Gastroesophageal sphincter (tissue), 4 donors: ENCODE data around the gene ARHGEF37. TPM values are rescaled to one million over a fixed set of nuclear protein-coding genes. Genes with fewer than 3 reads are reported as not detected.

Source experiments
- ATAC-seq: fragments of 150-250 bp; one replicate; pipeline ENCODE4 v1.9.1; 2016; ENCODE audit warnings: mild to moderate bottlenecking, moderate library complexity
- H3K27ac ChIP-seq, 4 donors: fragments of 200-600 bp; sonication (generic) in 3 of 4; 1 replicate in 3 of 4; 2 replicates in 1 of 4; pipeline ENCODE4 v1.5.1; 2016 to 2019
- H3K27me3 ChIP-seq: fragments of 200-600 bp; sonication (generic); one replicate; pipeline ENCODE4 v1.5.1; 2019
- H3K36me3 ChIP-seq, 2 donors: fragments of 200-600 bp; sonication (generic); one replicate each; pipeline ENCODE4 v1.5.1; 2019; ENCODE audit warnings: control low read depth in 1 of 2
- H3K4me1 ChIP-seq, 3 donors: fragments of 200-600 bp; sonication (generic); 1 replicate in 2 of 3; 2 replicates in 1 of 3; pipeline ENCODE4 v1.5.1; 2016 to 2019; ENCODE audit warnings: control low read depth in 2 of 3
- H3K4me3 ChIP-seq, 2 donors: fragments of 200-600 bp; sonication (generic); one replicate each; pipeline ENCODE4 v1.5.1; 2019; ENCODE audit warnings: mild to moderate bottlenecking in 1 of 2, moderate library complexity in 1 of 2
- H3K9me3 ChIP-seq, 3 donors: fragments of 200-600 bp; sonication (generic); one replicate each; pipeline ENCODE4 v1.5.1; 2017 to 2019; ENCODE audit warnings: control low read depth in 2 of 3
- EP300 ChIP-seq: sonication (generic); formaldehyde crosslinking; IDR thresholded peaks from one replicate; pipeline ENCODE4 v1.6.1; 2017; ENCODE audit warnings: antibody characterized with exemption, mild to moderate bottlenecking
- POLR2A ChIP-seq, 2 donors: fragments of 450-650 bp; IDR thresholded peaks; one replicate each; pipeline ENCODE4 v1.6.1; 2017; ENCODE audit warnings: antibody characterized with exemption in 2 of 2, mild to moderate bottlenecking in 2 of 2, moderate library complexity in 1 of 2
- POLR2AphosphoS5 ChIP-seq: sonication (generic); formaldehyde crosslinking; IDR thresholded peaks from one replicate; pipeline ENCODE4 v1.6.1; 2017; ENCODE audit warnings: antibody characterized with exemption
- WGBS, 2 donors: methylation state at CpG; one replicate each; pipeline ENCODE4 v1.1.5; 2018; ENCODE audit warnings: low coverage in 1 of 2; 5-methylcytosine and 5-hydroxymethylcytosine counted together
- total RNA-seq, 4 donors: library from RNA; depleted of rRNA; stranded (reverse); fragments of >200 nt; gene quantifications; one replicate each; pipeline ENCODE4 v1.1.0, GENCODE V29; 2016
- TF ChIP-seq, protein P1 (sequence below), 4 experiments: fragments of 200-600 bp in 2 of 4; fragments of 450-650 bp in 2 of 4; sonication (generic) in 1 of 4; IDR thresholded peaks; one replicate each; pipeline ENCODE4 v1.5.1; 2017 to 2019; ENCODE audit warnings: antibody characterized with exemption in 4 of 4, mild to moderate bottlenecking in 2 of 4, moderate library complexity in 2 of 4

Gene ARHGEF37
- total RNA-seq, 4 donors from 2014 or later, result 13.5 to 30.6 (median 20.1) TPM

DNA sequence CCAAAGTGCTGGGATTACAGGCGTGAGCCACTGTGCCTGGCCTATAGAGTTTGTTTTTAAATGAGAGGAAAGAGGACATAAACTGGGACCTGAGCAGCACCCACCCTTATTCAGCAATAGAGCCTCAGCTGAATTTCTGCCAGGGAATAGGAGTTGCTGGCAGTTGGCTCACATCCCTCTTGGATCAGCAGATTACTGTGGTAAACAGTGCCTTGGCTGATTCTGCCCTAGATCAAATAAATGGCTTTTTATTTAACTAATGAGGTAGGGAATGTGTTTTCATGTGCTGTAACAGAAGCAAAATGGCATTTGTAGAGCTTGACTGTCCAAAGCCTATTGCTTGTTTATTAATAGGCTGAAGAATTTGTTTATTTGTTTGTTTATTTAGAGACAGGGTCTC lies 2.1 kb downstream of the ARHGEF37 start:
- TF ChIP-seq POLR2A (IDR thresholded peaks at IDR 0.05) (no peak), EP300 (no peak), POLR2AphosphoS5 (peak; percentile 49)
- TF ChIP-seq, protein P1, sequence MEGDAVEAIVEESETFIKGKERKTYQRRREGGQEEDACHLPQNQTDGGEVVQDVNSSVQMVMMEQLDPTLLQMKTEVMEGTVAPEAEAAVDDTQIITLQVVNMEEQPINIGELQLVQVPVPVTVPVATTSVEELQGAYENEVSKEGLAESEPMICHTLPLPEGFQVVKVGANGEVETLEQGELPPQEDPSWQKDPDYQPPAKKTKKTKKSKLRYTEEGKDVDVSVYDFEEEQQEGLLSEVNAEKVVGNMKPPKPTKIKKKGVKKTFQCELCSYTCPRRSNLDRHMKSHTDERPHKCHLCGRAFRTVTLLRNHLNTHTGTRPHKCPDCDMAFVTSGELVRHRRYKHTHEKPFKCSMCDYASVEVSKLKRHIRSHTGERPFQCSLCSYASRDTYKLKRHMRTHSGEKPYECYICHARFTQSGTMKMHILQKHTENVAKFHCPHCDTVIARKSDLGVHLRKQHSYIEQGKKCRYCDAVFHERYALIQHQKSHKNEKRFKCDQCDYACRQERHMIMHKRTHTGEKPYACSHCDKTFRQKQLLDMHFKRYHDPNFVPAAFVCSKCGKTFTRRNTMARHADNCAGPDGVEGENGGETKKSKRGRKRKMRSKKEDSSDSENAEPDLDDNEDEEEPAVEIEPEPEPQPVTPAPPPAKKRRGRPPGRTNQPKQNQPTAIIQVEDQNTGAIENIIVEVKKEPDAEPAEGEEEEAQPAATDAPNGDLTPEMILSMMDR (IDR thresholded peaks at IDR 0.05), result no peak
- no peaks in the 10 kb centered on the region for H3K9me3 ChIP-seq
- peaks cover 5 to 71% (median 19%) of the 10 kb centered on the region in 3 donors for H3K4me1 ChIP-seq
- H3K27me3 ChIP-seq, result no peaks in the 10 kb centered on the region
- peak overlapping the region in 1 of 2 donors; percentile 5 for H3K4me3 ChIP-seq
- H3K36me3 ChIP-seq, result no peaks in the 10 kb centered on the region
- 67% methylated on average over 1 of the region's 1 CpG; no CpG with 5 or more reads in 1 of the 2 donors for WGBS, 2 donors
- ATAC-seq, result no peak
- H3K27ac ChIP-seq, result peak overlapping the region; percentile 4 to 91 (median 75)

DNA sequence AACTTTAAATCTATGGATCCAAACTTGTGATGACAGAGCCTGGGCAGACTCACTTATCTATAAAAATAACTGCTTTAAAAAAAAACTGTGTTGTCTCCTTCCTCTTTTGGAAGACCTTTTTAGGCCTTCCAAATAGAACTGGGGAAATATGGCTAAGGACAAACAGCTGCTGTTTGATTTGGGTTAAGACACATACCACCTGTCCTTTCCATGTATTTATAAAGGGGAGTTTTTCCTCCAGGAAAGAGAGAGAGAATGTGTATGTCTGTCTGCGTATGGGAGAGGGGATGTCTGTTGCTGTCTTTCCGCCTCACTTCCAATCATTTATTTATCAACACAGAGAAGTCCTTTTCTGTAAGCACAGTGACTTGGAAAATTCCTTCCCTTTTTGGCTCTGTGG lies 2.8 kb downstream of the ARHGEF37 start:
- Histone ChIP-seq H3K4me1 (peaks cover 5 to 77% (median 19%) of the 10 kb centered on the region in 3 donors), H3K36me3 (no peaks in the 10 kb centered on the region), H3K27me3 (no peaks in the 10 kb centered on the region), H3K27ac (peak overlapping the region; percentile 4 to 91 (median 75)), H3K9me3 (no peaks in the 10 kb centered on the region), H3K4me3 (no peak overlapping the region)
- ATAC-seq, result no peak
- TF ChIP-seq, protein P1 (IDR thresholded peaks at IDR 0.05), result no peak
- TF ChIP-seq EP300 (no peak), POLR2A (IDR thresholded peaks at IDR 0.05) (no peak), POLR2AphosphoS5 (peak; percentile 24)
- 19 to 47% methylated on average over 2 of the region's 2 CpGs for WGBS, 2 donors

DNA sequence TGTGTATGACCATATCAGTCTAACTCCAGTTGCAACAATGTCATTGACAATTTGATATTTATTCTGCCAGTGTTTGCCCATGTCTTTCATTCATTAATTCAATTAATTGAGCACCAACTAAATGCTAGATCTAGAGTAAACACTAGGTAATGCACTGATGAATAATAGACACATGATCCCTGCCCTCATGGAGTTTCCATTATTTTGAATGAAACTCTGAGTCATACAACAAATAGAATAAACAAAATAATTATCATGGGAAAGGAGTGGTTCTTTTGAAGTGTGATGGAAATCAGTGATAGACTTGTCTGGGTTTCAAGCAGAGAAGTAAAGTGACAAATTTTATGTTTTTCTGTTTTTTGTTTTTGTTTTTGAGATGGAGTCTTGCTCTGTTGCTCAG lies 4.6 kb downstream of the ARHGEF37 start:
- Histone ChIP-seq H3K4me1 (peaks cover 5 to 68% (median 19%) of the 10 kb centered on the region in 3 donors), H3K27me3 (no peaks in the 10 kb centered on the region)

DNA sequence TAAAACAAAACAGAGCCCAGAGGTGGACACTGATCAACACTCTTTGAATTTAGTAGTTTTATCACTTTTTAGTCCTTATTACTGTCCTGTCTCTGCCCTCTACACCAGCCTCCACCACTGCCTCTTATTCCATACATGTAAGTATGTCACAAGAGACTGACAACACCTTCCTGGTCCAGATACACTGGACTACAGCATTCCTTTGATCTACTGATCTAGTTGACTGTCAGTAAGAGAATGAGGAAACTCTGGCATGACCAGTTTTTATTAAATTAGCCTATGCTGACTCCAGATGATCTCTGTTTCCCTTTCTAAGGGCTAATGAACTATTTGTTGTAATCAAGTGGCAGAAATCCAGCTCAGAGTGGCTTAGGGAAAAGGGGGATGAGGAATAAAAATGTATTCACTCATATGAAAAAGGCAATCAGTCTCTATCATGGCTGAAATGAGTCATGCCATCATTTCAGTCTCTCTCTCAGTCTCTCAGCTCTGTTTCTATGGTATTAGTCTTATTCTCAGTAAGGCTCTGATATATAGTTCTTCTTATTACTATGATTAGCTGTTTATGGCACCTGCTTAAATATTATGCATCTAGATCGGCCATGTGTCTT lies 5.5 kb downstream of the ARHGEF37 start:
- peak overlapping the region in 3 of 4 donors; percentile 29 to 48 (median 42) for H3K27ac ChIP-seq
- 10 to 67% methylated on average over 1 of the region's 1 CpG for WGBS, 2 donors
- no peak for ATAC-seq
- peaks cover 0 to 6% of the 10 kb centered on the region in 2 donors for H3K36me3 ChIP-seq
- no peaks in the 10 kb centered on the region for H3K27me3 ChIP-seq
- H3K9me3 ChIP-seq, result no peaks in the 10 kb centered on the region
- no peak overlapping the region for H3K4me3 ChIP-seq
- peaks cover 5 to 64% (median 19%) of the 10 kb centered on the region in 3 donors for H3K4me1 ChIP-seq
- TF ChIP-seq, protein P1 (IDR thresholded peaks at IDR 0.05), result no peak
- TF ChIP-seq POLR2A (IDR thresholded peaks at IDR 0.05) (no peak), POLR2AphosphoS5 (no peak)

More for the DNA sequence above, 4.6 kb downstream of the ARHGEF37 start:
- Histone ChIP-seq H3K36me3 (peaks cover 0 to 6% of the 10 kb centered on the region in 2 donors), H3K27ac (peak overlapping the region in 1 of 4 donors; percentile 42), H3K4me3 (no peak overlapping the region), H3K9me3 (no peaks in the 10 kb centered on the region)
- TF ChIP-seq EP300 (no peak), POLR2AphosphoS5 (no peak)
- ATAC-seq, result no peak

DNA sequence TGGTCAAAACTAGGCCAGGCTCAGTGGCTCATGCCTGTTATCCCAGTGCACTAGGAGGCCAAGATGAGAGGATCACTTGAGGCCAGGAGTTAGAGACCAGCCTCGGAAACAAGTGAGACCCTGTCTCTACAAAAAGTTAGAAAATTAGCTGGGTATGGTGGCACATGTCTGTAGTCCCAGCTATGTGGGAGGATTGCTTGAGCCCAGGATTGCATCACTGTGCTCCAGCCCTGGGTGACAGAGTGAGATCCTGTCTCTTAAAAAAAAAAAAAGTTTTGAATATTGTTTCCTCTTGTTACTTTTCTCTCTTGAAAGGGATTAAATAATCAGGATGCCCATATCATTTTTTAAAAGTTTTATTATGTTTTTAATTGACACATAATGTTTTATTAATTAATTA lies 7.6 kb downstream of the ARHGEF37 start:
- peaks cover 0 to 11% of the 10 kb centered on the region in 2 donors for H3K36me3 ChIP-seq
- H3K4me1 ChIP-seq, result peaks cover 5 to 47% (median 11%) of the 10 kb centered on the region in 3 donors
- H3K27me3 ChIP-seq, result no peaks in the 10 kb centered on the region
- TF ChIP-seq POLR2A (IDR thresholded peaks at IDR 0.05), result no peak
- TF ChIP-seq, protein P1 (IDR thresholded peaks at IDR 0.05), result no peak
- TF ChIP-seq EP300, result no peak
- no peak for TF ChIP-seq POLR2AphosphoS5
- no peaks in the 10 kb centered on the region for H3K9me3 ChIP-seq
- H3K4me3 ChIP-seq, result no peak overlapping the region
- no peak overlapping the region for H3K27ac ChIP-seq
- 88% methylated on average over 1 of the region's 1 CpG; no CpG with 5 or more reads in 1 of the 2 donors for WGBS, 2 donors
- ATAC-seq, result no peak
